SK-N-SH treated with all-trans-retinoic acid at 6 μM for 48 hours (cell line): ENCODE data around the gene BRSK1.

Experiments used
- ATAC-seq: fragments of 200-7000 bp; cut with Tn5 transposase; 3 replicates; pipeline ENCODE4 v1.9.1; 2020; ENCODE audit warnings: mild to moderate bottlenecking, moderate library complexity
- ARNTL ChIP-seq: fragments of 450-650 bp; formaldehyde crosslinking; IDR thresholded peaks from 2 replicates; pipeline ENCODE4 v1.5.0; 2020; ENCODE audit warnings: low read depth, mild to moderate bottlenecking, moderate library complexity, borderline replicate concordance
- BACH2 ChIP-seq: fragments of 250-450 bp; sonication (Bioruptor Pico); IDR thresholded peaks from 2 replicates; pipeline ENCODE4 v1.9.0; 2021; ENCODE audit warnings: mild to moderate bottlenecking, borderline replicate concordance
- CSDC2 ChIP-seq: fragments of 250-450 bp; sonication (Bioruptor Pico); IDR thresholded peaks from 2 replicates; pipeline ENCODE4 v1.5.0; 2020; ENCODE audit warnings: mild to moderate bottlenecking, moderate library complexity
- GLIS3 ChIP-seq: fragments of 250-450 bp; sonication (Bioruptor Pico); IDR thresholded peaks from 2 replicates; pipeline ENCODE4 v1.5.0; 2020; ENCODE audit warnings: mild to moderate bottlenecking, moderate library complexity
- POU6F1 ChIP-seq: fragments of 250-450 bp; sonication (Bioruptor Pico); IDR thresholded peaks from 2 replicates; pipeline ENCODE4 v1.8.0; 2021; ENCODE audit warnings: low read depth, mild to moderate bottlenecking, moderate library complexity, borderline replicate concordance
- PPARA ChIP-seq: fragments of 250-450 bp; sonication (Bioruptor Pico); IDR thresholded peaks from 2 replicates; pipeline ENCODE4 v1.5.0; 2020; ENCODE audit warnings: mild to moderate bottlenecking, borderline replicate concordance
- RARB ChIP-seq: fragments of 250-450 bp; sonication (Bioruptor Pico); IDR thresholded peaks from 2 replicates; pipeline ENCODE4 v1.8.0; 2021; ENCODE audit warnings: mild to moderate bottlenecking, moderate library complexity
- SNAI2 ChIP-seq: fragments of 250-450 bp; sonication (Bioruptor Pico); IDR thresholded peaks from 2 replicates; pipeline ENCODE4 v1.5.0; 2020; ENCODE audit warnings: mild to moderate bottlenecking, moderate library complexity
- TCF4 ChIP-seq: fragments of 250-450 bp; sonication (Bioruptor Pico); IDR thresholded peaks from 2 replicates; pipeline ENCODE4 v1.8.0; 2021; ENCODE audit warnings: mild to moderate bottlenecking, moderate library complexity, borderline replicate concordance
- TOX ChIP-seq: fragments of 250-450 bp; sonication (Bioruptor Pico); IDR thresholded peaks from 2 replicates; pipeline ENCODE4 v1.8.0; 2021; ENCODE audit warnings: mild to moderate bottlenecking, moderate library complexity, borderline replicate concordance
- TSHZ2 ChIP-seq: fragments of 250-450 bp; sonication (Bioruptor Pico); IDR thresholded peaks from 2 replicates; pipeline ENCODE4 v1.5.0; 2020; ENCODE audit warnings: mild to moderate bottlenecking, moderate library complexity
- ZC3H10 ChIP-seq: fragments of 250-450 bp; sonication (Bioruptor Pico); IDR thresholded peaks from 2 replicates; pipeline ENCODE4 v1.5.1; 2021; ENCODE audit warnings: mild to moderate bottlenecking, moderate library complexity
- ZFP3 ChIP-seq: fragments of 250-450 bp; sonication (Bioruptor Pico); IDR thresholded peaks from 2 replicates; pipeline ENCODE4 v1.5.0; 2020; ENCODE audit warnings: mild to moderate bottlenecking, moderate library complexity
- ZFP30 ChIP-seq: fragments of 450-650 bp; formaldehyde crosslinking; IDR thresholded peaks from 2 replicates; pipeline ENCODE4 v1.5.0; 2022; ENCODE audit warnings: mild to moderate bottlenecking, moderate library complexity
- ZNF565 ChIP-seq: fragments of 450-650 bp; formaldehyde crosslinking; conservative IDR thresholded peaks from 2 replicates; pipeline ENCODE4 v1.5.0; 2020; ENCODE audit warnings: low read depth, mild to moderate bottlenecking, moderate library complexity
- ZNF70 ChIP-seq: fragments of 450-650 bp; formaldehyde crosslinking; IDR thresholded peaks from 2 replicates; pipeline ENCODE4 v1.5.0; 2020; ENCODE audit warnings: mild to moderate bottlenecking, moderate library complexity
- ZNF8 ChIP-seq: fragments of 450-650 bp; formaldehyde crosslinking; IDR thresholded peaks from 2 replicates; pipeline ENCODE4 v1.5.0; 2020; ENCODE audit warnings: mild to moderate bottlenecking, moderate library complexity
- TF ChIP-seq, protein P1 (sequence below): fragments of 250-450 bp; sonication (Bioruptor Pico); IDR thresholded peaks from 2 replicates; pipeline ENCODE4 v1.8.0; 2020; ENCODE audit warnings: mild to moderate bottlenecking, moderate library complexity, borderline replicate concordance
- TF ChIP-seq, protein P2 (sequence below): fragments of 250-450 bp; sonication (Bioruptor Pico); IDR thresholded peaks from 2 replicates; pipeline ENCODE4 v1.5.1; 2020; ENCODE audit warnings: low read depth, mild to moderate bottlenecking, moderate library complexity

Gene BRSK1

GRCh38 chr19:55353803-55354697 is 70.3 kb downstream of the BRSK1 start (continued):
- TF ChIP-seq, protein P1, sequence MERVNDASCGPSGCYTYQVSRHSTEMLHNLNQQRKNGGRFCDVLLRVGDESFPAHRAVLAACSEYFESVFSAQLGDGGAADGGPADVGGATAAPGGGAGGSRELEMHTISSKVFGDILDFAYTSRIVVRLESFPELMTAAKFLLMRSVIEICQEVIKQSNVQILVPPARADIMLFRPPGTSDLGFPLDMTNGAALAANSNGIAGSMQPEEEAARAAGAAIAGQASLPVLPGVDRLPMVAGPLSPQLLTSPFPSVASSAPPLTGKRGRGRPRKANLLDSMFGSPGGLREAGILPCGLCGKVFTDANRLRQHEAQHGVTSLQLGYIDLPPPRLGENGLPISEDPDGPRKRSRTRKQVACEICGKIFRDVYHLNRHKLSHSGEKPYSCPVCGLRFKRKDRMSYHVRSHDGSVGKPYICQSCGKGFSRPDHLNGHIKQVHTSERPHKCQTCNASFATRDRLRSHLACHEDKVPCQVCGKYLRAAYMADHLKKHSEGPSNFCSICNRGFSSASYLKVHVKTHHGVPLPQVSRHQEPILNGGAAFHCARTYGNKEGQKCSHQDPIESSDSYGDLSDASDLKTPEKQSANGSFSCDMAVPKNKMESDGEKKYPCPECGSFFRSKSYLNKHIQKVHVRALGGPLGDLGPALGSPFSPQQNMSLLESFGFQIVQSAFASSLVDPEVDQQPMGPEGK: no peak
- TF ChIP-seq ZNF70 (CRISPR knock-in tag): no peak
- TF ChIP-seq GLIS3 (CRISPR knock-in tag): no peak
- TF ChIP-seq BACH2 (CRISPR knock-in tag): no peak
- TF ChIP-seq SNAI2 (CRISPR knock-in tag): no peak

- TF ChIP-seq CSDC2 (no peak), ZFP3 (CRISPR knock-in tag) (no peak), TSHZ2 (CRISPR knock-in tag) (no peak), ZC3H10 (CRISPR knock-in tag) (no peak), TCF4 (CRISPR knock-in tag) (no peak)
- TF ChIP-seq, protein P2, sequence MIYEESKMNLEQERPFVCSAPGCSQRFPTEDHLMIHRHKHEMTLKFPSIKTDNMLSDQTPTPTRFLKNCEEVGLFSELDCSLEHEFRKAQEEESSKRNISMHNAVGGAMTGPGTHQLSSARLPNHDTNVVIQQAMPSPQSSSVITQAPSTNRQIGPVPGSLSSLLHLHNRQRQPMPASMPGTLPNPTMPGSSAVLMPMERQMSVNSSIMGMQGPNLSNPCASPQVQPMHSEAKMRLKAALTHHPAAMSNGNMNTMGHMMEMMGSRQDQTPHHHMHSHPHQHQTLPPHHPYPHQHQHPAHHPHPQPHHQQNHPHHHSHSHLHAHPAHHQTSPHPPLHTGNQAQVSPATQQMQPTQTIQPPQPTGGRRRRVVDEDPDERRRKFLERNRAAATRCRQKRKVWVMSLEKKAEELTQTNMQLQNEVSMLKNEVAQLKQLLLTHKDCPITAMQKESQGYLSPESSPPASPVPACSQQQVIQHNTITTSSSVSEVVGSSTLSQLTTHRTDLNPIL: no peak
- no peak for ATAC-seq
These were observed 71.0 kb downstream of the BRSK1 start, which contains the start of gene COX6B2 for GRCh38 chr19:55354698-55355212. Gene COX6B2, minus strand, starts transcription at chr19:55354719. Its CDS starts 198 bp downstream, at chr19:55354521.

DNA sequence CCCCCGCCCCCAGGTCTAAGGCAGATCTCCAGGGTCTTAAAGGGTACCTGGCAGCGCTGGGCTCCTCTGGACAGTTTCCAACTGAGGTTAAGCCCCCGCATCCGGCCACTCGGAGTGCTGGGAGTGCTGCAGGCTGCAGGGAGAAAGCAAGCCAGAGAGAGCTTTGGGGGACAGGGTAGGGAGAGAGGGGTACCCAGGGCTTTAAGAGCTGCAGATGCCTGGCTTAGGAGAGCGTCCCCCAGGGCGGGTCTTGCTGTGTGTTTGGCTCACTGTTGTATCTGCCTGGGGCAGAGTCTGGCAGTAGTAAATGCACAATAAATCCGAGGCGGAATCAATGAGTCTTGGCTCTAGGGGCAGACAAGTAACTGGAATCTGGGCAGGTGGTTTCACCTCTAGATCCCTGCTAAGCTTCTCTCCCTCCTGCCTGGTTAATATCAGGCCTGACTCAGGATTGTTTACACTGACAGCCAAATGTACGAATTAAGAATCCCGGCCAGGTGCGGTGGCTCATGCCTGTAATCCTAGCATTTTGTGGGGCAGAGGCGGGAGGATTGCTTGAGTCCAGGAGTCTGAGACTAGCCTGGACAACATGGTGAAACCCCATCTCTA is 71.5 kb downstream of the BRSK1 start:
- ATAC-seq: no peak
- no peak for TF ChIP-seq ZFP3 (CRISPR knock-in tag)
- TF ChIP-seq ZNF8 (CRISPR knock-in tag): no peak
- no peak for TF ChIP-seq TCF4 (CRISPR knock-in tag)
- no peak for TF ChIP-seq ZNF565 (CRISPR knock-in tag)
- TF ChIP-seq, protein P2: no peak
- no peak for TF ChIP-seq RARB (CRISPR knock-in tag)
- no peak for TF ChIP-seq ZFP30 (CRISPR knock-in tag)
- TF ChIP-seq, all 23 proteins: peak for 0

- ATAC-seq: no peak
- no peak for TF ChIP-seq TSHZ2 (CRISPR knock-in tag)
- no peak for TF ChIP-seq PPARA
- TF ChIP-seq ZNF8 (CRISPR knock-in tag): no peak
- TF ChIP-seq, protein P2: no peak
- no peak for TF ChIP-seq POU6F1 (CRISPR knock-in tag)
- no peak for TF ChIP-seq ARNTL (CRISPR knock-in tag)
- TF ChIP-seq RARB (CRISPR knock-in tag): no peak
- TF ChIP-seq GLIS3 (CRISPR knock-in tag): no peak
- no peak for TF ChIP-seq TOX
- no peak for TF ChIP-seq ZNF565 (CRISPR knock-in tag)
- no peak for TF ChIP-seq ZFP30 (CRISPR knock-in tag)
- no peak for TF ChIP-seq ZFP3 (CRISPR knock-in tag)
- no peak for TF ChIP-seq SNAI2 (CRISPR knock-in tag)
These were observed 74.7 kb downstream of the BRSK1 start for GRCh38 chr19:55358493-55358892.
